ENCODE measurements around the gene UBASH3A.

DNA sequence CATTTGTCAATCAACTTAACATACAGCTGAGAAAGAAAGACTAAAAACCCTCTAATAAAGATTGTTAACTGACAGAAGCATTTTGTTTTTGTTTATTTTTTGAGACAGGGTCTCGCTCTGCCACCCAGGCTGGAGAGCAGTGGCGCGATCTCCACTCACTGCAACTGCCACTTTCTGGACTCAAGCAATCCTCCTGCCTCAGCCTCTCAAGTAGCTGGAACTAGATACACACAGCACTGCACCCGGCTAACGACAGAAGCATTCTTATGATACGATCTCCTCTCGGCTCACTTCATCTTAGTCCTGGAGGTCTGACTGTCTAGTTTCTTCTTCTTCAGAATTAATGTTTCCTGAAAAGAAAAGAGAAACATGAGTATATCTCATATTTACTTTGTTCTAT lies 68.8 kb downstream of the UBASH3A start:
- TF ChIP-seq, protein P1, sequence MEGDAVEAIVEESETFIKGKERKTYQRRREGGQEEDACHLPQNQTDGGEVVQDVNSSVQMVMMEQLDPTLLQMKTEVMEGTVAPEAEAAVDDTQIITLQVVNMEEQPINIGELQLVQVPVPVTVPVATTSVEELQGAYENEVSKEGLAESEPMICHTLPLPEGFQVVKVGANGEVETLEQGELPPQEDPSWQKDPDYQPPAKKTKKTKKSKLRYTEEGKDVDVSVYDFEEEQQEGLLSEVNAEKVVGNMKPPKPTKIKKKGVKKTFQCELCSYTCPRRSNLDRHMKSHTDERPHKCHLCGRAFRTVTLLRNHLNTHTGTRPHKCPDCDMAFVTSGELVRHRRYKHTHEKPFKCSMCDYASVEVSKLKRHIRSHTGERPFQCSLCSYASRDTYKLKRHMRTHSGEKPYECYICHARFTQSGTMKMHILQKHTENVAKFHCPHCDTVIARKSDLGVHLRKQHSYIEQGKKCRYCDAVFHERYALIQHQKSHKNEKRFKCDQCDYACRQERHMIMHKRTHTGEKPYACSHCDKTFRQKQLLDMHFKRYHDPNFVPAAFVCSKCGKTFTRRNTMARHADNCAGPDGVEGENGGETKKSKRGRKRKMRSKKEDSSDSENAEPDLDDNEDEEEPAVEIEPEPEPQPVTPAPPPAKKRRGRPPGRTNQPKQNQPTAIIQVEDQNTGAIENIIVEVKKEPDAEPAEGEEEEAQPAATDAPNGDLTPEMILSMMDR (IDR thresholded peaks at IDR 0.05): no peak
- TF ChIP-seq POLR2A (IDR thresholded peaks at IDR 0.05): no peak
- no peak for TF ChIP-seq POLR2AphosphoS5 (IDR thresholded peaks at IDR 0.05)
